Measurements from ENCODE around the gene GRM7. TPM values are rescaled to one million over a fixed set of nuclear protein-coding genes. Genes with fewer than 3 reads are reported as not detected.

GRM7 gene
- total RNA-seq, 1 donor from 2014 or later = 0.16 TPM

DNA sequence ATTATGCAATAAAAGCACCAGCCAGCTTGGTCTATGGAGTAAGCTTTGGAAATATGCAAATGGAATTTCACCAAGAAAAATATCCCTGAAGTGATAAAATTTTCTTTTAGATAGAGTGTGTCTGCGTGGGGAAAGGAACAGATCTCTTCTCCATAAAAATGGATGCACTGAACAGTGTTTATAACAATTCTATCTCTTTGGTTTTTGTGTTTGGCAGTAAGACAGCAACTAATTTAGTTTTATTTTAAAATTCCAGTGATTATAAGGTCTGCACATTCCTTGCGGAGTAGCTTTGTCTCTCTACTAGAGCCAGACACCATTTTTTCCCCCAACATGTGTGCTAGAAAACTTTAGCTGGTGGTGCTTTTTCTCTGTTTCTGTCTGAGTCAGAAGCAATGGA is 712.4 kb downstream of the GRM7 start:
- no peak for DNase-seq (ENCODE audit: low spot score)

DNA sequence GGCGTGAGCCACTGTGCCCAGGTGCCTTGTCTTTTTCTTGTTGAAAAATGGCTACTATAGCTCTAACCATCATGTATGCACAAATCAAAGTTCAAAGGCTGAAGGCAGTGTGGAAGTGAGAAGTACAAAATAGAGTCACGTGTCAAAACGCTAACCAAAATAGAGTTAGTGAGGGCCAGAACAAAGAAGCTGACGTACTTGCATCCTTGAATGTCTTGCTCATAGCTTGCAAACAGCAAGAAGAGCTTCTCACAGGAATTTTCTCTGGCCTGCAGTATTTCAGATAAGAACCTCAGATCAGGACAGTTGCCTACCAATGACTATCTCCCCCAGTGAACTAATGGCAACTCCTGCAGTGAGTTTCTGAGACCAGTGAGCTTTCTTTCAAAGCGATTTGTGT is 713.5 kb downstream of the GRM7 start:
- DNase-seq (ENCODE audit: low spot score) = no peak

DNA sequence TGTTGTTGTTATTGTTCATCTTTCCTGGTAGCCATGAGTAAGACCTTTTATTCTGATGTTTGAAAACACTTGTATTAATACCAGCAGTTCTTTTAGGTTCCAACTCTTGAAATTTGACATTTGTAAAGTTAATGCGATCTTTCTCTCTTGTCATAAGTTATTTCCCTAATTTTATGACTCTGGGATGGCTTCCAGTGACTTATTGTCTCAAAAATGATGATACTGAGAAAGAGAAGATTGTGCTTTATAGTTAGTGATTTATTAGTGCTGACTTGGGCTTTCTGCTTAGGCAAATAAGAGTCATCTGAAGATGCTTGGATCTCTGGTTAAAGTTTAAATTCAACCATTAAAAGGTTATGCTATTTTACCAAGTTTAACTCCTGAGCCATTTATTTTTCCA is 715.2 kb downstream of the GRM7 start:
- DNase-seq (ENCODE audit: low spot score) = no peak

DNA sequence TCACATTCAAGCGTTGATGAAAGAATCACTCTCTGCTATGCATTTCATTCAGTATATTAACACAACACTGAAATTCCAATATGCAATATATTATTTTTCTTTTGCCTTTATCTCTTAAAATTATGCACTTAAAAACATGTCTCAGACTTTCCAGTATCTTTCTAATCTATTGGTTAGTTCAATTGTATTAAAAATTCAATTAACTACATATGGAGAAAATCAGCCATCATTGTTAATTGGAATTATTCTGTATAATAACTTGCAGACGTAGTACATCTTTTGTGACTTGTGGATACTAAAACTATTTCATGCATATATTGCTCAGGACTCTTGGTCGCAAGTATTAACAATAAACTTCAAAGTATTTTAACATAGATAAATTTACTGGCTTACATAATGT is 715.6 kb downstream of the GRM7 start:
- DNase-seq (ENCODE audit: low spot score) = no peak

DNA sequence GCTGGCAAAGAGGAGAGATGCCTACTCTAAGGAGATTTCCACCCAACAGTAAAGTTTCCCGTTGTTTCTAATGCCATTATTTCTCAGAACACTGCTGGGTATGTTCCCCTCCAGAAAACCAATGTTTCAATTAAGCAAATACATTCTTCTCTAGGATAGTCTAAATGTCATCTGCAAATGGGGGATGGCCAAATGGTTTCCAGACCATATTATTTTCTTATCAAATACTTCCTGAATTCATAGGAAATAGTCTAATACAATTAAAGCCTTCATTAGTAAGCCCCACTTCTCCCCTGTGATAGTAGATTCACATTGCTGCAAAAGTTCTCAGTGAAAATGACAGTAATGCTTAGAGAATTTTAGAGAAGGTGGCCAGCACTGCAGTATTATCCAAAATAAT is 716.6 kb downstream of the GRM7 start:
- DNase-seq (ENCODE audit: low spot score) = no peak

DNA sequence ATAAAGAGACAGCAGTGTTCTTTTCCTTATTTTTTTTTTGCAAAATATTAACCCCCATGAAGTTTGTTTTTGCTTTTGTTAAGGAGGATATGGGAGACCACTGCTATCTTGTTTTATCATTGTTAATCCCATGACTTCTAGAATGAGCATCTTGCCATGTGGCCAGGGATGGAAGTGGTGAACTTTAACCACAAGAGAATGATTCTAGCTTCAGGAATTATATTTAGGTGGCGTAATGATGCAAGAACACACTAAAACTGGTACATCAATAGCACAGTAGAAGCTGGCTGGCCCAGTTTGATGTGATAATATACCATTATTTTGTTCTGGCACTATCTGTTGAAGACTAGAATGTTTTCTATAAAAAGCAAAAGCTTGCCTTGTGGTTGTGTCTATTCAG is 720.9 kb downstream of the GRM7 start:
- DNase-seq (ENCODE audit: low spot score) = no peak

DNA sequence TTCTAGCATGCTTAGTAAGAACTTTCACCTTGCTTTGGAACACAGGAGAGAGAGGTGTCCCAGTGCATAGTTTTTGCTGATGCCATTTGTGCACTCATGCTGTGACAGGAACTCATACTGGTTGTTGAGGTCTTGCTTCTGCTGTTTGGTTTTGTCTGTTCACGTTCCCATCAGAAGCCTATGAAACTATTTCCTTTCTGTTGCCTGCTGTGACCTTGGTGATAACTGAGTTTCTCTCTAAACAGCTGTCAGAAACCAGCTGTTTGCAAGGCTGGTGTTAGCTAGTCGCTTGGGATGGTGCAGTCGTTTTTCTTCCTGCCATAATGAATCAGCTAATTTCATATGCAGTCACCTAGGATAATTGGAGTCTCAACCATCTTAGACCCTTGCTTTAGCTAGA is 724.1 kb downstream of the GRM7 start:
- DNase-seq (ENCODE audit: low spot score) = no peak

DNA sequence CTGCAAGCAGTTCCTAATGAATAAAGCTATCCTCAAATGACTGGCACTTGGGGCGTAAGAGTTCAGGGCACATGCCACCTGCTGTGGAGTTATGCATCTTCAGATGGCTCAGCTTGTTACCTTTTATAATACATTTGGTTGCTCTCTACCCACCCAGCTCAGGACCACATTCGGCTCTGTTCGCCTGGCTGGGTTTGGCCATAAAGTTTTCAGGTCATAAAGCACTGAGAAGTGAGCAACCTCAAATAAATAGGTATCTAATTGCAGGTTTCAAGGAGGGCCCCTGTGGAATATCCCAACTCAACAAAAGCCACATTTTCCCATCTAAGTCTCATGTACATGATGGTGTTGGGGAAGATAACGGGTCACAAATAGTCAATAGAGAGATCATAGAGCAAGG is 727.3 kb downstream of the GRM7 start:
- no peak for DNase-seq (ENCODE audit: low spot score)

DNA sequence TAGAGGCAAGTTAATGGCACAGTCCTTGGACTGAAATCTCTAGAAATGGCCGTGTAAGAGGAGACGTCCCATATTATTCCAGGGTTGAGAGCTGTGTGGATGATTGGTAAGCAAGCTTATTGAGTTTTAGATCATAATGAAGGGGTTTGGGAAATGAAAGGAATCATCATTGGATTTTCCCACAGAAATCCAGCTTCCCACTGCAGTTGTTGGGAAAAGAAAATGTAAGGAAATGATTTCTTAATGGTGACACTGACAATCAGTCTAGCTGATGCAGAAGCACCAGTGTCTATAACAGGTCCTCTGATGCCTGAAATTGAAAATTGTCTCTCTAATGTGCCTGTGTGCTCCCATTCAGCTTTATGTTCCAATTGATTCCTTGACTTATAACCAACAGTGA is 728.6 kb downstream of the GRM7 start:
- no peak for DNase-seq (ENCODE audit: low spot score)

DNA sequence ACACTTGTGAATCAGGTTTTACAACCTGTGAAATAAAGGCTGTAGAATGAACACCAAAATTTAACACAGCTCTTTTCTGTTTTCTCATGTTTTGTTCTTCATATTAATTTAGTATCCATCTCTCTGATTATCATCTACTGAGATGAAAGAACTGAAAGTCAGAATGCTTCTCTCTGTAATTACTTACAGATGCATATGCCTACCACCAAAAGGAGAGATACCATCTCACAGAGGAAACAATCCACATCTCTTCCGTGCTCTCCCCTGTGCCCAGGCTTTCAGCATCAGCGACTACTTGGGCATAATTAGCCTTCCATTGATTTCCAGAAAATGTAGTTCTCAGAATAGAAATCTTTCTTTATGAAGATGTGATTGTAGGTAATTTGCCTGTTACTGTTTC is 741.4 kb downstream of the GRM7 start:
- DNase-seq (ENCODE audit: low spot score) = no peak

DNA sequence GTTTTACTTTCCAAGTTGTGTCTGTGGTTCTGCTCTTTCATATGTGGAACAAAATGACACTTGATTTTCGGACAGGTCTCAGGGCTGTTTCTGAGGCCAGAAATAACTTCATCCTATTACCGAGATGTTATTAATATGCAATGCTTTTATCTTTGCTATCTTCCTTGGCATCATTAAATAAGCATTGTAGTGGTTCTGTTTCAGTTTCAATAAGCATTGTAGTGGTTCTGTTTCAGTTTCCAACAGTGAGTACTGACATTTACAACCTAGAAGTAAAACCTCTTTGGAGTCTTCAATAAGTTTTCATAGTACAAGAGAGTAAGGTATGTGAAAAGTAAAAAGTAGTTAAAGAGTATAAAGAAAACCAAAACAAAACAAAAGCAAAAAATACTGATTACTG is 746.2 kb downstream of the GRM7 start:
- DNase-seq (ENCODE audit: low spot score) = no peak

DNA sequence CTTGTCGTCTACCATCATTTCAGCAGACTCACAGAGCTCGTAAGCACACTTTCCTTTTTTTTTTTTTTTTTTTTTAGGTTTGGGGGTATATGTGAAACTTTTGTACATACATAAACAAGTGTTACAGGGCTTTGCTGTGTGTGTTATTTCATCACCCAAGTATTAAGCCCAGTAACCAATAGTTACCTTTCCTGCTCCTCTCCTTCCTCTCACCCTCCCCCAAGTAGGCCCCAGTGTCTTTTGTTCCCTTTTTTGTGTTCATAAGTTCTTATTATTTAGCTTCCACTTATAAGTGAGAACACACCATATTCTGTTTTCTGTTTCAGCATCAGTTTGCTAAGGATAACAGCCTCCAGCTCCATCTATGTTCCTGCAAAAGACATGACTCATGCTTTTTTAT is 746.8 kb downstream of the GRM7 start:
- no peak for DNase-seq (ENCODE audit: low spot score)

DNA sequence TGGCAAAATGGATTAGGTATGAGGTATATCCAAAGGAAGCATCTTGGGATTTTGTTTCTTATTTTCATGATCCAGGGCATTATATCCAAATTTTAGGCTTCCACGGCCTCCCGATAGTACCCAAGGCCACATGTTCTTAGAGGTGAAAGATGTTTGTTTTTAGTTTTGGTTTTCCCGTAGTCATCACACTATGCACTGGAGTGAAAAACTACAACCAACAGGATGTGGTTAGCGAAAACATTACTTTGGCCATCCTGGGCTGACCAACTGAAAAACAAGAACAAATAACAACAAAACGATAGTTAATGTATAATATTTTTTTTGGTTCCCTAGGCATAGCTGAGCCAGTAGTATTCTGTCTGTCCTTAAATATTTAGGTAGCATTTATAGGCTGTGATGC is 749.7 kb downstream of the GRM7 start:
- DNase-seq (ENCODE audit: low spot score) = no peak

DNA sequence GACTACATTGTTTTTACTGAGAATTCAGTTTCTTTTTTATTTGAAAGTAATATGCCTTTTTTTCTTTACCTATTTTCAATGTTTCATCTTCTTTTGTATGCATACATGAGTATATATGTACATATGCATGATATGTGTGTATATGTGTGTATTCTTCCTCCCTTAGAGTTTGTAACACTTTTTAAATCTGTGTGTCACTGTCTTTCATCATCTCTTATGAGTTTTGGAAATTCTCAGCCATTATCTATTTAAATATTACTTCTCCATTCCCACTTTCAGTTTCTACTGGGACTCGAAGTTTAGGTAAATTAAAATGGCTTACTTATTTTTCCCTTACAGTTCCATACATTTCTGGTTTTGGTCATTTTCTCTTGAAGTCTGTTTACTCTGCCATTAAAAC is 754.1 kb downstream of the GRM7 start:
- no peak for DNase-seq (ENCODE audit: low spot score)

DNA sequence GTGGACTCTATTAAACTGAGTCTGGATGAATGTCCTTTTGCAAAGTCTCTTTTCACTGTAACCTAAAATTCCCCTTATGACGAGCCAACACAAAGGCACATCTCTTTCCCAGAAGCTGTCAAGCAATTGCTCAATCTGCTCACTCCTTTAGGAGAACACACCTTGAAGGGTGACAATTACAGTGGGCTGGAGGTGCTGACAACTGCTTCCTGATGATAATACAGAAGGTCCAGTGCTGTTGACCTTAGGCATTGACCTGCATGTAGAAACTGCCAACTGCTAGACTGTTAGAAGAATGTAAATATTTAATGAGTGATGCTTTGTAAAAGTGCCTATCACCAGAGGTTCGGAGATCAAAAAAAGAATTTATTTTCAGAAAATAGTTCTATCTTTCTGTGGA is 757.7 kb downstream of the GRM7 start:
- DNase-seq (ENCODE audit: low spot score) = no peak

DNA sequence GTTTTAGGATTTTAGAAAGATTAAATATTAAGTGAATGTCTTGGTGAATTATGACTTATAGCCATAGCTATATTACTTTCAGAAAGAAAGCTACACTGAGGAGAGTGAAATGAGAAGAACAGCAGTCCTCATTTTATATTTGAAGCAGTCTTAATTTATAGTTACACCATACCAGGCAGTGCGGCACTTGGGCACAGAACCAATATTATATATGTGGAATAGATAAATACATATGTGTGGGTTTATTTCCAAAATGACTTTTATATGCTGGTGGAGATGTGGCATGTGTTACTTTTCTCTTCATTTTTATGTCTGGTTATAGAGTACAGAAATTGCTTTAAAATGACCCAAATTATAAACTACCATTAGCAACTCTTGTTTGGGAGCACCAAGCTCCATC is 759.5 kb downstream of the GRM7 start:
- no peak for DNase-seq (ENCODE audit: low spot score)

DNA sequence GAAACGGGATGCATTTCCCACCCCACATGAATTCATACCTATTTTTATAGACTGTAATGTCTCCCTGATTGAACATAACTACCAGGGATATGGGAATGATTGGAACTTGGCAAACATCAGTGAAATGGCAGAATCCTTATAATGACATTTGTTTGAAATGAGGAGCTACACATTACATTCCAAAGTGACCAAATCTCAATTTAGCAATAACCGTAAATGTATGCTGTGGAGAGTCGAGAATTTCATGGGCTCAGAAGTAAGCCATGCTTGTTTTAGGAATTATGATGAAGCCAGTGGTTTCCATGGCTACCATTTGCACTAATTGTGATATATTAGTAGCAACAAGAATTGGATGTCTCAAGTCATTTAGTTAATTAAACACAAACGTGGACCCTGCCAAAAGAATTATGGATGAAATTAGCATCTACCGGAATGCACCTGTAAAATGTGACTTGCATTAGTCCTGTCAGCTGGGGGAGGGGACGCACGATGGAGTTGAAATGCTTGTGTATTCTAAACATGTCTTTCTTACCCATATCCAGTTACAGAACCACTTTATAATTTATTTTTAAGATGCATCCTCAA is 760.2 kb downstream of the GRM7 start:
- no peak for DNase-seq (ENCODE audit: low spot score)

DNA sequence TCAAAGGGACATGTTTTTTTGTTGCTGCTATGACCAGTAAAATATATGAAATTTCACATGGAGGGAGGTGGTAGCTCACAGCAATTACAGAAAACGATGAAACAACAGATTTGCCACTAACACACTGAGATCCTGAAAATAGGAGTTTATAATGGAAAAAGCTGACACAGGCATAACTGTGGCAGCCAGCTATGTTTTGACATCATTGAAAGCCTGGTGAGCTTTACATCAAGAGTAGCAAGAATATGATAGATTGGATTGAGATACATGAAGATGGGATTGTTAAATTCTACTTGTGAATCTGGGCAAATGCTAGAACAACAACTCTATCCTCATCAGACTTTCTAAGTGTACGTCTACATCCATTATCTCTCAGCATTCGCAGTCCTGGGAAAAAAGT is 760.7 kb downstream of the GRM7 start:
- DNase-seq (ENCODE audit: low spot score) = no peak

DNA sequence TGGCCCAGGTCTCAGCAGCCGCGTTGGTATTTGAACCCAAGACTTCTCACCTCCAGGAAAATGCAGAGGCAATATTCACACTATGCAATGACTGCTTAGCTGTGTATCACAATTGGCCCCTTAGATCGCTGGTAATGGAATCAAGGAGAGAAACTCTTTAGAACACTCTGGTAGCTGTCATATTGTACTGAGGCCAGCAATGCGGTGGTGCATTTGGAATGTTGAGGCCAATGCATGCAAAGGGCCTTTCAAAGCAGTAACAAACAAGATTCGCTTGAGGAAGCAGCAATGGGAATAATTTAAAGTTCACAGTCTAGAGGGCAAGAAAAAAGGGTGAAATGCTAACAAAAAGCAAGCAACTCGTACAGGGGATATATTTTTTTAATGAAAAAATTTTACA is 764.1 kb downstream of the GRM7 start:
- DNase-seq (ENCODE audit: low spot score) = no peak

DNA sequence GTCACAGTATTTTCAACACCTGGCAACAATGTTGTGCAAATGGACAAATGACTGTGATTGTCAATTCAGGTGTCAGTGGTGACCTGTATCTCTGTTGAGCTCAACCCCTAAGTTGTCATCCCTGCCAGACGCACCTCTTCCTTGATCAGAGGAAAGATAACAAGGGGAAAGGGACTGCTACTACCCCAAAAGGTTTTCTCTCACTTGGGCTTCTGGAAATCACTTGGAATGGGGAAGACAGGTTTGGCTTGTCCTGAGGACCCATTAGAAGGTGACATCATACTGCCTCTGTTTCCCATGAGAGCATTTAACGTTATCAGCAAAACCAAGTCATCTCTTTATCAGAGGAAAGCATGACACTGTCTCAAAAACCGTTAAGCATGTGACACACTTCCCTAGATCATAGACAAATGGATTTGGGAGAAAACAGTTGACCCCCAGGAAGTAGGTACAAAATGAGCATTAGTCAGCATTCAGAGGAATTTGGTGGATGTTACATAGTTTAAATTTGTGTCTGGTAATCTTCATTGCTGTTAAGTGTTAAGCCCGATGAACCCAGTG is 769.5 kb downstream of the GRM7 start:
- no peak for DNase-seq (ENCODE audit: low spot score)

DNA sequence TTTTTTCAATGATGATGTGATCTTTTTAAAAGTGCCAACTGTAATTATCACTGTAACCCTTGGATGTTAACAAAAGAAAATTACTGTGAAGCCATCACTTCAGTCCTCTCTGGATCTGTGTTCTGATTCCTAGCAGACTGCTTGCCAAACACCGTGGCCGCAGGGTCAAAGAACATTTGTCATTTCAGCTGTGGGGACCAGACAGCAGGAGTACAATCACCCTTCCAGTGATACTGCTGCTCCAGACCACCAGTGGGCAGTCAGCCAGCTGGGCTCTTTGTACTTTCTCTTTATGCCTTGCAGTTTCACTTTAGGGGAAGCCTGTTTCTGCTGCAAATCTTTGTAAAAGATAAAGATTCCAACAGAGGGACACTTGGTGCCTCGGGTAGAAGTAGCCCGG is 770.0 kb downstream of the GRM7 start:
- DNase-seq (ENCODE audit: low spot score) = no peak

DNA sequence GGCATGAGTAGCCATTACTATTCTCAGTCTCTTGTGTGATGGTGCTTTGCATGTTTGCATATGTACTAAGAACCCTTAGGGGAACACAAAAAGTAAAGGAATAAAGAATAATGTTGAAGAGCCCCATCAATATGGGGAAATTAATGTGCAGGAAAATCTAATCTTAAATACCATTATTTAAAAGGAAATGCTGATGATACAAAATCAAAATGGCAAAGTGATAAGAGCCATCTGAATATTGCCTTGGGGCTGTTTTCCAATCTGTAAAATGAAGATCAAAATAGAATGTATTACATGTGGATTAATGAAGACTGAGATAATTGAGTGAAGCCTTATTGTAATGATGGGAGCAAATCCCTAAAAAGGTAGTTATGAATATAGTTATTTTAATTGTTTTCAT is 771.4 kb downstream of the GRM7 start:
- DNase-seq (ENCODE audit: low spot score) = no peak

DNA sequence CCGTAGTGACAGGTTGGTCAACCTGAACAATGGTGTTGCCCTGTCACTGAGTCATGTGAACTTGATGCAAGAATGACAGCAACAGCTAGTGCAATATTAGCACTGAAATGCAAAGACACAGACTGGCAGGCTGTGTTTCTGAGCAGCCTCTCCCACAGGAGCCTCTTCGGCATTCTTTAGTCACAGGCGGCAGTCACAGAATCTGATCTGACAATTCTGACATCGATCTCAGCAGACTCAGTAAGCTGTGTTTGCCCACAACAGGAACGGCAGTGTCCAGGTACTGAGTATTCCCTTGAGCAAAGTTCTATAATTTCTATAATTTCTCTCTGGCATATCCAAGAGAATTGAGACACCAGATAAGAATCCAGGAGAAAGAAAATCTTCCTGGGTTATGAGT is 776.8 kb downstream of the GRM7 start:
- no peak for DNase-seq (ENCODE audit: low spot score)

DNA sequence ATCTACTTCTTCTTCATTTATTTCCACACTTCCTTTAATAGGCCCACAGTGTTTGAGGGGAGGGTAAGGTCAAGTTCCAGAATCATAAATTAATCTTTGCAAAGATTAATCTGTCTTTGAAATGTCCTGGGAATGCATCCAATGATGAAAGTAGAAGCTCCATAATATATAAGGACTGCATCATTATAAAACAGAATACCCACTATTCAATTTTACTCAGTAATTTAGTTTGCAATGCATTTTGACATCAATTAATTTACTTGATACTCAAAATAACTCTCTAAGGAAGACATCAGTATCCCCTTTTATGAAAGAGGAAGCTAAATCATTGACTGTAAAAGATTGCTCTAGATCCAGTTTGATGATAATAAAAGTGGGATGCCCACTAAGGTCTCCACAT is 777.2 kb downstream of the GRM7 start:
- no peak for DNase-seq (ENCODE audit: low spot score)

Data from mesenteric fat pad (tissue), 1 donor.